Measurements from ENCODE around the gene TMEM191C.
A peak's percentile ranks its signal among the peaks of the same experiment; 100 is the strongest.
"Not testable (repeated sequence)": the region's sequence is repeated elsewhere in the genome, so short reads cannot be mapped to it uniquely, and the experiment has no call there.

The TMEM191C gene

DNA sequence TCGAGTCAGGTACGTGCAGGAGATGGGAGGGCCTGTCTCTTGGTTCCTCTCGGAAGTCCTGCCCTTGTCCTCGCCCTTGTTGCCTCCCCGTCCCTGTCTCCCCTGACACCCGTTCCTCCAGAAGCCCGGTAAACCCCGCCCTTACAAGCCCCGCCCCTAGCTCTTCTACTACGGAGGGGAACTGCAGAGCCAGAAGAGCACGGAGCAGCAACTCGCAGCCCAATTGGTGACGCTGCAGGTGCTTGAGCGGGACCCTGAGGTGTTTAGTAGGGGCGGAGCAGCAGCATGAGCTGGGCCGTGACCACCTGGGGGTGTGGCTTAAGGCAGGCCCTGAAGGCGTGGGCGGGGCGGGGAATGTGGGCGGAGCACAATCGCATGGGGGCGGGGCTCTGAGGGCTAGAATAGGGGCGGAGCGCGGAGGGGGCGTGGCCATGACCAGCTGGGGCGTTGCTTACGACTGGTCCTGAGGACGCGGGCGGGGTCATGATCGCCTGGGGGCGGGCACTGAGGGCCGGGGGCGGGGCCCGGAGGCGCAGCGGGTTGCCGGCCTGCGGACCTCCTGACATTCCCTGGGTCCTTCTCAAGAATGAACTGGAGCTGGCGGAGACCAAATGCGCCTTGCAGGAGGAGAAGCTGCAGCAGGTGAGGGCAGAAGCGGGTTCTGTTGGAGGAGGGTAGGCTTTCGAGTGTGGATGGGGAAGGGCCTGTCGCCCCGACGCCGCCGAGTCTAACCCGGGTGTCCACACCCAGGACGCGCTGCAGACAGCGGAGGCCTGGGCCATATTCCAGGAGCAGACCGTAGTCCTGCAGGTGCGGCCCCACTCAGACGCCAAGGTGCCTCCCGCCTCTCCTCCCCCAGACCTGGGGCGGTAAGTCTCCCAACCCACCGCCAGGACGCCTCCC, 1.3 kb downstream of the TMEM191C start:
- H3K4me3 ChIP-seq (ENCODE audit: low read depth, low read length) = peak overlapping the region; percentile 45
- peak; percentile 34 for DNase-seq (ENCODE audit: low read depth)

DNA sequence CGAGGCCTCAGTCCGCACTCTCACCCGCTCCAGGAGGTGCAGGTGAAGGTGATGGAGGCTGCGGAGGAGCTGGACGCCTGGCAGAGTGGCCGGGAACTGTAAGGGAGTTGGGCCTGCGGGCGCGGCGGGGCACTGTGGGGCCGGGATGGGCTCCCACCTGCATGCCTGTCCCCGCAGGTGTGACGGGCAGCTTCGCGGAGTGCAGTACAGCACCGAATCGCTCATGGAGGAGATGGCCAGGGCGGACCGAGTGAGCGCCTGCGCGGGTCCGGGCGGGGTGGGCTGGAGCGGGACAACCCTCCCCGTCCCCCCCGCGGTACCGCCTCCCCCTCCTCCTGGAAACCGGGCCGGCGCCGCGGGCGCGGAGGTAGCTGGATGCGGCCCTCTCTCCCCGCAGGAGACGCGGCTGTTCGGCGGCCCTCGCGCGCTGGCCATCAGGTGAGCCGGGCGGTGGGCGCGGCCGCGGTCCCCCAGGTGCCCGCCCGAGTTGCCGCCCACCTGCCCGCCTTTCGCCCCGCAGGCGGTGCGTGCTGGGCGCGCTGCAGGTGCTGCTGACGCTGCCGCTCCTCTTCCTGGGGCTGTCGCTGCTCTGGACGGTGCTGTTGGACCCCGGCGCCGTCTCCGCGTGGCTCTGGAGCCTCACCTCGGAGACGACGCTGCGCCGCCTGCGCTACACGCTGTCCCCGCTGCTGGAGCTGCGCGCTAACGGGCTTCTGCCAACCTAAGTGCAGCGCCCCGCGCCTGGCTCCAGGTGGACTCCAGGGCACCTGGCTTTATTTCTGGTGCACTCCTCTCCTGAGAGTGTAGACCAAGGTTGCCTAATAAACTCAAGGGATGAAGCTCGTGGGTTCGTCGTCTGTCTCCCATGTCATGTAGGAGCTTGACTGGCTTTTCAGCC, 2.2 kb downstream of the TMEM191C start:
- not testable (repeated sequence) for H3K4me3 ChIP-seq (ENCODE audit: low read depth, low read length); DNase-seq (ENCODE audit: low read depth)

DNA sequence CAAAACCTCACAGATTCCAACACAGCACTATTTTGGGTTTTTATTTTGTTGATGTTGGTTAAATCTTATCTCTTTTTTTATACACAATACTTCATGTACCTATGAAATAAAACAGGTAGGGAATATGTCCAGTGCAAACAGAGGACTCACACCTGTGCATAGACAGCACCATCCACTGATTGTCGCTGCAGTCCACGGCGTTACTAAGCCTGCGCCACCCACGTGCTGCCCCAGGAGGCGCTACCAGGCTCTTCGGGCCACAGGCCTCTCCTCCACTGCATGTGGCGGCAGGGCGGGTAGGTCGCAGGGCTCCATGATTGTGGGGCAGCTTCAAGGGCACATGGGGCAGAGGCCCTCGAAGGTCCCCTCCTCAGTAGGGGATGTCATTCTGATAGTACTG, 5.8 kb downstream of the TMEM191C start:
- not testable (repeated sequence) for DNase-seq (ENCODE audit: low read depth); H3K4me3 ChIP-seq (ENCODE audit: low read depth, low read length)

DNA sequence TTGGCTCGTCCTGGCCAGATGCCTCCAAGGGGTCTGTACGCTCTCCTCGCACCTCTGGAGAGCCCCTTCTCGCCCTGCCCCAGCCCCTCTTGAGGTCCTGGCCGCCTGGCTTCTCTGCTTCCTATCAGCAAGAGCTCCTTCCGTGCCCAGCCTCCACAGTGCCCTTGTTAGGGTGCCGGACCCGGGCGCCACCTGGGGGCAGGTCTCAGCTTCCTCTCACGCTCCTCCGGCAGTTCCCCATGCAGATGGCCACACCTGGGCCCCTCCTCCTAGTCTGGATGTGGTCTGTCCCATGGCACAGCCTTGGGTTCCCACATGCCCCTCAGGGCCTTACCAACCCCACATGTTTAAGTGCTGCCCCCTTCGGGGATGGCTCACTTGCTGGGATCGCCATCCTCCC, 6.5 kb downstream of the TMEM191C start:
- H3K4me3 ChIP-seq (ENCODE audit: low read depth, low read length); DNase-seq (ENCODE audit: low read depth): not testable (repeated sequence)

DNA sequence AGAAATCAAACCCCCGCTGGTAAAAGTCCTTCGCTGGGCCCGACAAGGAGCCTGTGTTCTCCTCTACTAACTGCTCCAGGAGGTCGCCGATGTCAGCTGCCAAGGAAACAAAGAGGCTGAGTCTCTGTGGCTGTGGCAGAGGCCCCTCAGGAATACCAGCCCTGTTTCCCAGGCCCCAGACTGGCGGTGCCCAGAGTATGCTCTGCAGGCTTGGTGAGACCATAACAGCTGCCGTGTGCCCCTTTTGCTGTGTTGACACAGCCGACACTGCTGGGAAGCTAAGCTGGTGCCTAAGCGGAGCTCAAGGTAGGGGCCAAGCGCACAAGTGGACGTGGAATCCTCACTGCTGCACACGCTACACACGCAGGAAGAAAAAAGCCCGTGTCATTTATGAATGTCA, 16.9 kb downstream of the TMEM191C start:
- not testable (repeated sequence) for DNase-seq (ENCODE audit: low read depth); H3K4me3 ChIP-seq (ENCODE audit: low read depth, low read length)

DNA sequence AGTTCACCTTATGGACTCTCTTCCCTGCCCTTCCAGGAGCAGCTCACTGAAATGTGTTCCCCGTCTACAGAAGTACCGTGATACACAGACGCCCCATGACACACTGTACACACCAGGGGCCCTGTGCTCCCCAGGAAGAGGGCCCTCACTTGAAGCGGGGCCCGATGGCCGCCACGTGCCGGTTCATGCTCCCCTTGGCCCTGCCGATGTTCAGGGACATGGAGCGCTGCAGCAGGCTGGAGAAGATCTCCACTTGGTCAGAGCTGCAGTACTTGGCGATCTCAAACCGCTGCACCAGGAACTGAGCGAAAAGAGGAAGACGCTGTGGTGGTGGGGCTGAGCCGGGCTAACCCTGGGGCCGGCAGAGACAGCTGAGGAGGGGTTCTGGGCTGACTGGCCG, 20.5 kb downstream of the TMEM191C start:
- not testable (repeated sequence) for H3K4me3 ChIP-seq (ENCODE audit: low read depth, low read length); DNase-seq (ENCODE audit: low read depth)

DNA sequence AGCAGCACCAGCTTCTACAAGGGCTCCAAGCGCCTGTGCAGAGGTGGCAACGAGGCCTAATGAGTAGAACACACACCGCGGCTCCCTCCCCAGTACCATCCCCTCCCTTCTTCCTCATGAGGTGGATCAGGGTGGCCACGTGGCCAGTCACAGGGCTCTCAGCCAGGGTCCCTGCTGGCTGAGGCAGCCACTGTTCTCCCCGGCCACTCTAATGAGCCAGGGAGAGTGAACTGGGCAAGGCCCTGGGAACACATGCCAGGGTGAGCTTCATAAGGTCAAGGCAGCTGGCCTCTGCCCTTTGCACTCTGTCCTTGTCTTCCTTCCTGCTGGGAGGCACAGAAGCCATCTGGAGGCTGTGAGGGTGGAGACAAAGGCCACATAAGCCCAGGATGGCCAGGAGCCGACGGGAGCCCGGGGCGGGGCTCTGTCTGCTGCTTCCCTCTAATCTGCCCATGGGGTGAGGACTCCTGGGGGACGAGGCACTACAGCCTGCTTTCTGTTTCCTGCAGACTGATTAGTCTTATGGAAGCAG, 22.0 kb downstream of the TMEM191C start:
- H3K4me3 ChIP-seq (ENCODE audit: low read depth, low read length); DNase-seq (ENCODE audit: low read depth): not testable (repeated sequence)

DNA sequence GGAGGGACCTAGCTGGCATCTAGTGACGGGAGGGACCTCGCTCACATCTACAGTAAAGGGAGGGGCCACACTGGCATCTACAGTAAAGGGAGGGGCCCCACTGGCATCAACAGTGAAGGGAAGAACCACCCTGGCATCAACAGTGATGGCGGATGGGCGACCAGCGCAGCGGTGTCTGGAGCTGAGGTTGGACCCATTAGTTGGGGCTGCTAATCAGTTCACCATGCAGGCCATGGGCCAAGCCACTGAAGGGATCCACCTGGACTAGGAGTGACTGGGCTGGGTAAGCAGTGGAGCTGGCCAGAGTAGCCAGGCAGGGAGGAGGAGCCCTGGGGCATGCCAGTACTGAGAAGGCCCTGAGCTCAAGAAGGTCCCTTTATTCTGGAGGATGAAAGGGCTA, 23.4 kb downstream of the TMEM191C start:
- DNase-seq (ENCODE audit: low read depth) = not testable (repeated sequence)

DNA sequence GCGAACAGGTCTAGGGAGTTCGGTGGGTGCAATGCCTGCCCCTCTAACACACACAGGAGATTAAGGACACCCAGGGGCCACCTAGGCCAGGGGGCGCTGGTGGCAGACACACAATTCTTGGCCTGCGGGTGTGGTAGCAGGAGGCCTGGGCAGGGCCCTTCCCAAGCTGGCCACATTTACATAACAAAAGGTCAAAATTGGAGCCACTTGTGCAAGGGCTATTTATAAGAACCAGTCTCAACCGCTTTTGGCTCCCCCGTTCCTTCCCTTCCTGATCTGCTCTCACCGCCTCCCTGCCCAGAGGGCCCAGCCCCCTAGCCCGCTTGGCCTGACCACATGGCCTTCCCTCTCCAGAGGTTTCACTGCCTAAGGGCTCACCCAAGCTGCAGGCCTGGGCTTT, 25.1 kb downstream of the TMEM191C start:
- not testable (repeated sequence) for DNase-seq (ENCODE audit: low read depth); H3K4me3 ChIP-seq (ENCODE audit: low read depth, low read length)

More for the DNA sequence above, 23.4 kb downstream of the TMEM191C start:
- not testable (repeated sequence) for H3K4me3 ChIP-seq (ENCODE audit: low read depth, low read length)

DNA sequence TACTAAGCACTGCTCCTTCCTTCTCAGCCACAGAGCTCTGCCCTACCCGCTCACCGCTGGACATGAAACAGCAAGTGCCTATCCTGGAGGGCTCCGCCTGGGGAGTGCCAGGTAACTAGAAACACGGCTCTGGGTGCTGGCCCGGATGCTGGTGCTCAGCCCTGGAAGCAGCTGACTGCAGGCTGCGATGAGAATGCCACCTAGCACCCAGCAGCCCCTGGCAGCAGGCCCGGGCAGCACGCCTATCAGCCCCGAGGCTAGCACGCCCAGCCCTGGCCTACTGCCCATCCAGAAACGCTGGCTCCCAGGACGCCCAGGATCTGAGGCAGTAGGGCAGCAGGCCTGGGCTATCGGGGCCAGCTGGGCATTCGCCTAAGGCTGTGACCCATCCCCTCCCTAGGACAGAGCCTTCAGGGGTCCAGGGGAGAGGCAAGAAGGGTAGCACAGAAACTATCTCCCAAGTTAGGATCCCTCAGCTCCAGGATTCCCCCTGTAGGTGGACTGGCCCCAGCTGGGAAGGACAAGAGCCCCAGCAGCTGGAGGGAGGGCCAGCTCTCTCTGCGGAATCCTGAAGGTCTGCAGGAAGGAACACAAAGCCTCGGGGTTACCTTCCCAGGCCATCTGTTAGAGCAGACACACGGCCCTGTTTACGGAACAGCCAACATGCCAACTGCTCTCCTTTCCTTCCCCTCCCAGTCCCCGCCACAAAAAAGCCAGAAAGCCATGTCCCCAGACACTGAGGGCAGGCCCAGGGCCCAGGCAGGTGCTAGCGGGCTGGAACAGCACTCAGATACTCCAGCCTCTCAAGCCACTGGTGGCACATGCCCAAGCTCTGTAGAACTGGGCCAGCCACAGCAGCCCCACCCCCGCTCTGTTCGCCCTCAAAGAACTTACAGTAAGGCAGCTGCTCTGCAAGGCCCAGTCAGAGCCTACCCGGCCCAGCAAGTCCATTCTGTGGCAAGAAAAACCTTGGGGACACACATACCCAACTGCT, 26.9 kb downstream of the TMEM191C start:
- DNase-seq (ENCODE audit: low read depth); H3K4me3 ChIP-seq (ENCODE audit: low read depth, low read length): not testable (repeated sequence)

DNA sequence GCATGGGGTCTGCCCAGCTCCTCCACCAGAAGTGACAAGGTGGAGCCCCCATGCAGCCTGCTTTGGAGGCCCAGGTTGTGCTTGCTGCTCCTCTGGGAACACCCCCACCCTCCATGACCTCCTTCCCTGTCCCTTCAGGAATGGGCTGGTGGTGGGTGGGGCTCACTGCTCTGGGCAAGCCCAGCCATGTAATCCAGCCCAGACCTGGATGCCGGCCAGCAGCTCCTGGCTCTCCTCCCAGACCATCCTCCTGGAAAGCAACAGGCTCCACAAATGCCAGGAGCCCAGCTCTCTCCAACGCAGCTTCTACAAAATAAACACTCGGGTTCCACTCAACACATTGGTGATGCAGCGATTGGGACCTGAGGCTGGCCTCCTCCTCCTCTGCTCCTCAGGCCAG, 30.8 kb downstream of the TMEM191C start:
- not testable (repeated sequence) for DNase-seq (ENCODE audit: low read depth); H3K4me3 ChIP-seq (ENCODE audit: low read depth, low read length)

DNA sequence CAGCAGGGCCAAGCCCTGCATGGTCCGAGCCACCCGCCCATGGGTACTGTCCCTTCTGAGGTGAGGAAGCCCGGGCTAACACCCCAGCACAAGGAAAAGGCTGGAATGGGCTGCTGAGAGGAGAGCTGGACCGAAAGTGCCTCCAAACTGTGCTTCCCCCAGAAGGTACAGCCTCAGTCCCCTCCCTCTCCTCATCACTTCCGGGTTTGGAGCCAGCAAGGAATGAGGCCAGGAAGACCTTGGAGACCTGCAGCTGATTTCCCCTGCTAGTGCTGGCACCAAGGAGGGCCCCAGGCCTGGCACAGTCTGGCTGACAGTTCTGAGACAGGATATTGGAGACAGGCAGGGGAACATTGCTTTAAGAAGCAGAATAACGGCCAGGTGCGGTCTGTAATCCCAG, 31.3 kb downstream of the TMEM191C start:
- H3K4me3 ChIP-seq (ENCODE audit: low read depth, low read length); DNase-seq (ENCODE audit: low read depth): not testable (repeated sequence)

DNA sequence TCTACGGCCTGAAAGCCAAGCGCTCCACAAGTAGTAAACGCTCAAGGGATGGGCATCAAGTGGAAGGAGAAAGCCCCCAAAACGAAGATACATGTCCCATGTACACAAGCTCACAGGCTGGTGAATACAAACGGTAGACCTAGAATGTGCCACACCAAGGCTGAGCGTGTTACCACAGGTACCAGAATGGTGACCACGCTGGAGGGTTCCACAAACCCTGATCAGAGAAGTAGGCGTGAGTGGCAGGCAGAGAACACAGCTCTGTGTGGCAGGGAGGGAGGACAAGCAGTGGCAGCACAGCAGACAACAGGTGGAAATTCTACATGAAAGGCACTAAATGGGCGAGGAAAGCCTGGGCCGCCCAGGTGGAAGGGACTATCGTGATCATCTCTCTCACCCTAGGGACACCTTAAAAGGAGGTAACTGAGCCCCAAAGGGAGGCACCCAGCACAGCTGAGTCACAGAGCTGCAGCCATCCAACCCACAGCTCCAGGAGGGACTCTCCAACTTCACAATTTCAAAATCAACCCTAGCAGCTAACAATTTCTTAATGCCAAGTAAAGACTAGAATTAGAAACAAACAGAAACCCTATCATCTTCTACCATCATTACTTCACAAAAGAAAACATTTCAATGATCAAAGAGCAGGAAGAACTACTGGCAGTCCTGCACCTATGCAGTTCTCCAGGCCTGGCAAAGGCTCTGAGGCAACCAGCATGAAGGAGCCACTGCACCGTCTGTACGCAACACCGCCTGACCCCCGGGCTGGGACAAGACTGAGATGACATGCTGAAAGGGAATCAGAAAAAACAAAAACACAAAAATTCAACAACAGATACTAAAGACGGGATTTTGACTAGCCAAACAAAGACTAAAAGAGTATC, 32.7 kb downstream of the TMEM191C start:
- H3K4me3 ChIP-seq (ENCODE audit: low read depth, low read length); DNase-seq (ENCODE audit: low read depth): not testable (repeated sequence)

DNA sequence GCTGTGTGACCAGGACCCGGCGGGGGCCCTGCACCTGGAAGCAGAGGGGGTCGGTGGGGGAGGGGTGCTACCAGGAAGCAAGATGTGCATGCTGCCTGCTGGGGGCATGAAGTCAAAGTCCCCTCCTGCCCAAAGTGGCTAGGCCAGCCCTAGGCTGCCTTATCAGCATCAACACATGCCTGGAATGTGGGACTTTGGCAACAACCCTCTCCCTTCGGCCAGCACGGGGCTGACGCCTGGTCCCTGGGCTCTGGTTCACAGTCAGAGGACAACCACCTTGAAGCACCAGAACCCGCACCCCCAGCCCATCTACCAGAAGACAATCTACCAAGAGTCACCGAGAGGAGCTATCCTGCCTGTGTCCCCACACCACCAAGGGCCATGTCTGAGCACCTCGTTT, 43.2 kb downstream of the TMEM191C start:
- H3K4me3 ChIP-seq (ENCODE audit: low read depth, low read length); DNase-seq (ENCODE audit: low read depth): not testable (repeated sequence)

DNA sequence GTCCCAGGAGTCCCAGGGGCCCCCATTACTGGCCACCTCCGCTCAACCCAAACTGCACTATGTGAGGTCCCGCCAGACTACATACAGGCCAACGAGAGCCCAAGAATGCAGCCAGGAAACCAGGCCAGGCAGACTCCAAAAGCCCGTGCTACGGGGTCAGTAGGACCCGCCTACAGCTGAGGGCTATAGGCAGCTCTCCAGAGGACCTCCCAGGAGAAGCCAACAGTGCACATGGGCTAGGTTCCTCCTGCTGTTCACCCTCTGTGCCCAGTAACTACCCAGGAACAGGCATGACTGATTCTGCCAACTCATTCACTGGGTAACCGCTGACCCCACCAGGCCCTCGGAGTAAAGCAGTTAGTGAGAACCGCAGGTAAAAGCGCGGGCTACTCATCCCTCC, 44.8 kb downstream of the TMEM191C start:
- not testable (repeated sequence) for DNase-seq (ENCODE audit: low read depth); H3K4me3 ChIP-seq (ENCODE audit: low read depth, low read length)

DNA sequence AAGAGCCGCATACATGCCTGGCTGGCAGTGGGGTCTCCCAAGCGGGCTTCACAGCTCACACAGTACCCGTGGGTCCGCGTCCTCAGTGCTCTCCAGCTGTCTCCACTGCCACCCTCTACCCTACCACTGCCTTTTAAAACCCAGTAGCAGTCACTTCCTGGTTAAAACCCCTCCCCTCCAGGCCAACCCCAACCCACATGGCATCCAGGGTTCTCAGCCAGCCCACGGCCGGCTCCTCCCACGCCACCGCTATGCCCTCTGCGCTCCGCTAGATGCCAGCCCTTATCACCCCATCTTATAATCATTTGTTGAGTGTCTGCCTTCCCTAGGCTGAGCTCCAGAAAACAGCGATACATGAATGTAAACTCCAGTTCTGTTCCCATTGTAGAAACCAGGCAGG, 46.9 kb downstream of the TMEM191C start:
- not testable (repeated sequence) for H3K4me3 ChIP-seq (ENCODE audit: low read depth, low read length); DNase-seq (ENCODE audit: low read depth)

DNA sequence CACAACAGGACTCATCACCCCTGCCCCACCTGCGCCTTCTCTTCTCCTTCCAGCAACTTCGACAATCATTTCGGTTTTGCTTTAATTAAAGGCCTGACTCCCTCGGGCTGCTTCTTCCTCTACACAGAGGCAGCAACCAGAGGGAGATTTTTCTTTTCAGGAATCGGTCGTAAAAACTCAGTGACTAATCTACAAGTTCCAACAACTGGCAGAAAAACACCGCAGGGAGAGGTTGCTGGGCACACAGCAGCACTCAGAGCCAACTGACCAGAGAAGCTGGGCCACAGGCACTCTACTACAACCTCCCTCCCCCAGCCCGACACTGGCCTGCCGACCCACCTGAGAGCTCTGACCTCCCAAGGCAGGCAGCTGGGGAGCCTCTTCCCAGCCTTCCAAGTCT, 48.0 kb downstream of the TMEM191C start:
- H3K4me3 ChIP-seq (ENCODE audit: low read depth, low read length); DNase-seq (ENCODE audit: low read depth): not testable (repeated sequence)

DNA sequence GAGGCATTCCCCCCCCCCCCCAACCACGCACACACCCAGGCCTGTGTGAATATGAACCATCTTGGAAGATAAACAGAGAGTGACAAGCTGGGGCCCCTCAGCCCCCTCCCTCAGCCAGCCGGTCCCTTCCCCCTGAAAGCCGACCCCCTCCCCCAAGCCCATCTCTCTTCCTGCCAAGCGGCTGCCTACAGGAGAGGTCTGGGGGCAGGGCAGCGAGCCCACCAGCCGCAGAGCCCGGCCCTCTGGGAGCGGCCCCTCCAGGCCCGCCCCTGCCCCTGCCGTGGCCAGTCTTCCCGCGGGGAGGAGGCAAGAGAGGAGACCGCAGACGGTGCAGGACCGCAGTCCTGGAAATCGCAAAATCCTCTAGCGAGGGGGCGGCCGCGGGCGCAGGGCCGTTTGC, 49.3 kb downstream of the TMEM191C start:
- not testable (repeated sequence) for DNase-seq (ENCODE audit: low read depth); H3K4me3 ChIP-seq (ENCODE audit: low read depth, low read length)
